Muscle layer of duodenum (tissue), 2 donors: ENCODE results near the gene RTBDN.

Experiments used
- H3K27ac ChIP-seq: one replicate; pipeline ENCODE4 v1.7.0; 2013; ENCODE audit warnings: mild to moderate bottlenecking, low read length
- H3K27me3 ChIP-seq: one replicate; pipeline ENCODE4 v1.7.0; 2013; ENCODE audit warnings: low read depth, mild to moderate bottlenecking, control low read depth, low read length
- H3K36me3 ChIP-seq, 2 donors: one replicate each; pipeline ENCODE4 v1.7.0; 2013; ENCODE audit warnings: low read length in 2 of 2, control low read depth in 1 of 2, mild to moderate bottlenecking in 1 of 2; ENCODE audit not compliant: insufficient read depth in 2 of 2, control insufficient read depth in 1 of 2
- H3K4me1 ChIP-seq, 2 donors: one replicate each; pipeline ENCODE4 v1.7.0; 2013; ENCODE audit warnings: low read length in 2 of 2, mild to moderate bottlenecking in 2 of 2, control low read depth in 1 of 2, moderate library complexity in 1 of 2; ENCODE audit not compliant: insufficient read depth in 2 of 2, control insufficient read depth in 1 of 2
- H3K4me3 ChIP-seq, 2 donors: one replicate each; pipeline ENCODE4 v1.7.0; 2013; ENCODE audit warnings: low read length in 2 of 2, low read depth in 1 of 2, mild to moderate bottlenecking in 1 of 2
- H3K9me3 ChIP-seq, 2 donors: one replicate each; pipeline ENCODE4 v1.7.0; 2013; ENCODE audit warnings: low read length in 2 of 2, control low read depth in 1 of 2, mild to moderate bottlenecking in 1 of 2; ENCODE audit not compliant: control insufficient read depth in 1 of 2
- donor health status: healthy.

Gene RTBDN

DNA sequence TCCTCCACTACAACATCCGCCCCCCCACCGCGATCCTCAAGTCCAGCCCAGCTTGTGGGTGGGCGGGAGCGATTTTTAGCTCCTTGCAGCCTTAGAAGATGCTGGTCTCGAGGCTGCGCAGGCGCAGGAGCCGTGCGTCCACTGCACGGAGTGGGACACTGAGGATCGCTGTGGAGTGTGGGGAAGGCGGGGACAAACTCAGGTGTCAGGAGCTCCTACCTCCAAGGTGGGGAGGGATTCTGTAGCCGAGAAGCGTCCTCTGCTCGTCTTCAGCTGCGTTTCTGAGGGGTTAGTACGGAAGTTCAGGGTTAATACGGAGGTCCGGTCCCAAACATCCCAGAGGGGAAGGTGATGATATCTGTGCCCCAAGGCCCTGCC, at the start of gene RTBDN:
RTBDN (minus strand) TSS at position 14 of the 378 bp plus-strand sequence. CDS start 4,600 bp downstream, outside the sequence.
- Histone ChIP-seq H3K4me3 (peak within 1 kb of the TSS in 1 of 2 donors; percentile 56), H3K4me1 (peaks cover 0 to 34% of the 10 kb centered on the region in 2 donors), H3K9me3 (no peaks in the 10 kb centered on the region), H3K27ac (no peak within 1 kb of the TSS), H3K27me3 (peaks cover 79% of the 10 kb centered on the region), H3K36me3 (no peaks in the 10 kb centered on the region)

GRCh38 chr19:12882589-12882988, 48.2 kb upstream of the RTBDN start:
- no peak overlapping the region for H3K4me3 ChIP-seq
- H3K36me3 ChIP-seq = peaks cover 0 to 11% of the 10 kb centered on the region in 2 donors
- no peak overlapping the region for H3K27ac ChIP-seq
- H3K4me1 ChIP-seq = peaks cover 0 to 24% of the 10 kb centered on the region in 2 donors
- H3K27me3 ChIP-seq = no peaks in the 10 kb centered on the region
- H3K9me3 ChIP-seq = peaks cover 0 to 5% of the 10 kb centered on the region in 2 donors

DNA sequence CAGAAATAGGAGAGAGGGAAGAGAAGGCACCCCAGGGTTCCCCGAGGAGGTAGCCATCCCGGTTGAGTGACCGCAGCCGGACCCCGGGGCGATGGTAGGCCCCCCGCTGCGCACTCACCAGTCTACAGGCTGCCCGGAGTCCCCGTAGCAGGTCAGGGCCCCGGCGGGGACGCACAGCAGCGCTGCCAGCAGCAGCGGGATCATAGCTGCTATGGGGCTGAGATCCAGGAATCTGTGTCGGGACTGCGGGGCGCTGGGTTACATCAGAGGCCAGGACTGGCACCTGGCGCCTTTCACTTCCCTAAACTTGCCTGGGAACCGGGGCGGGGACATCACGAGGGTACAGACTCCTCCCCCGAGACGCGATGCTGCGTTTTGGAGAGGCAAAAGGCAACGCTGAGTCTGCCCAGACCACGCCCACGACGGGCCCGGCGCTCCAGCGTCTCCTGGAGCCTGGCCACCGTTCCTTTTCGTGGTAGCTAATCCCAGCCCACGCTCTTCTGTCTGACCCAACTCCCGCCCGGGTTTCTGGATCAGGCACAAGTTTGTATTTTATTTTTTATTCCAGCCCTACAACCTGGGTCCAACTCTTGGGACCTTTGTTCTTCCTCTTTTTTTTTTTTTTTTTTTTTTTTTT, 46.9 kb upstream of the RTBDN start, which contains the start of gene DNASE2:
DNASE2 (minus strand) TSS at position 278 of the 637 bp plus-strand sequence; CDS start at position 204, 74 bp downstream.
- Histone ChIP-seq H3K27me3 (no peaks in the 10 kb centered on the region), H3K4me3 (peak within 1 kb of the TSS; percentile 74 to 79), H3K4me1 (peaks cover 0 to 24% of the 10 kb centered on the region in 2 donors), H3K27ac (peak within 1 kb of the TSS; percentile 51), H3K36me3 (peaks cover 0 to 21% of the 10 kb centered on the region in 2 donors), H3K9me3 (peaks cover 0 to 5% of the 10 kb centered on the region in 2 donors)

- Histone ChIP-seq H3K27me3 (no peaks in the 10 kb centered on the region), H3K27ac (peak overlapping the region; percentile 51), H3K4me3 (peak overlapping the region; percentile 74 to 79), H3K36me3 (peaks cover 0 to 26% of the 10 kb centered on the region in 2 donors), H3K9me3 (peaks cover 0 to 5% of the 10 kb centered on the region in 2 donors), H3K4me1 (peaks cover 0 to 19% of the 10 kb centered on the region in 2 donors)
Observed at GRCh38 chr19:12880551-12881171, 46.3 kb upstream of the RTBDN start.

GRCh38 chr19:12875086-12875485, 40.7 kb upstream of the RTBDN start:
- no peaks in the 10 kb centered on the region for H3K9me3 ChIP-seq
- H3K4me3 ChIP-seq = no peak overlapping the region
- H3K27me3 ChIP-seq = no peaks in the 10 kb centered on the region
- H3K36me3 ChIP-seq = peaks cover 0 to 36% of the 10 kb centered on the region in 2 donors
- no peaks in the 10 kb centered on the region for H3K4me1 ChIP-seq
- no peak overlapping the region for H3K27ac ChIP-seq

- peaks cover 0 to 36% of the 10 kb centered on the region in 2 donors for H3K36me3 ChIP-seq
- no peak overlapping the region for H3K27ac ChIP-seq
- H3K9me3 ChIP-seq = no peaks in the 10 kb centered on the region
- H3K4me3 ChIP-seq = peak overlapping the region in 1 of 2 donors; percentile 40
- H3K27me3 ChIP-seq = no peaks in the 10 kb centered on the region
- no peaks in the 10 kb centered on the region for H3K4me1 ChIP-seq
Observed at GRCh38 chr19:12873891-12874745, 39.7 kb upstream of the RTBDN start.

DNA sequence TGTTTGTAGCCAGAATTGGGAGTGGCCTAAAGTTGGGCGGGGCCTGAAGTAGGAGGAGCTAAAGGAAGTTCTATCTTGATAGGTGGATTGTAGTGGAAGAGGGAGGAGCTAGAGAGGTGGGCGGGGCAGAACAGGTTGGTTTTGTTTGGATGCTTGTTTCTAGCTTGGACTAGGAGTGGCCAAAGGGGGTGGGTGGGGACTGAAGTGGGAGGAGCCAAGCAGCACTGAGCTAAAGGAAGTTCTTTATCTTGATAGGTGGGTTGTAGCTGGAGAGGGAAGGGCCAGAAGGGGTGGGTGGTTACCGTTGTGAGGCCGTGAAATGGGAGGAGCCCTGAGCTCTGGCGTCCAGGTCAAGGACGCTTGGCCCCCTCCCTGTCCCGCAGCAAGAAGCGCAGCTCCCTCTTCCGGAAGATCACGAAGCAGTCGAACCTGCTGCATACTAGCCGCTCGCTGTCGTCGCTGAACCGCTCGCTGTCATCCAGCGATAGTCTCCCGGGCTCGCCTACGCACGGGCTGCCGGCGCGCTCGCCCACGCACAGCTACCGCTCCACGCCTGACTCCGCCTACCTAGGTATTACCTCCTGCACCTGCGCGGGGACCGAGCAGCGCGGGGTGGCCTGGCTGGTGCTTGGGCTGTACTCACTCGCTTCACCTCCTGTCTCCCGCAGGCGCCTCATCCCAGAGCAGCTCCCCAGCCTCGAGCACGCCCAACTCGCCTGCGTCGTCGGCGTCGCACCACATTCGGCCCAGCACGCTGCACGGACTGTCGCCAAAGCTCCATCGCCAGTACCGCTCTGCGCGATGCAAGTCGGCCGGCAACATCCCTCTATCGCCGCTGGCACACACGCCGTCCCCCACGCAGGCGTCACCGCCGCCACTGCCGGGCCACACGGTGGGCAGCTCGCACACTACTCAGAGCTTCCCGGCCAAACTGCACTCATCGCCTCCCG, 38.8 kb upstream of the RTBDN start:
- Histone ChIP-seq H3K4me1 (no peaks in the 10 kb centered on the region), H3K4me3 (peak overlapping the region; percentile 21 to 40), H3K27ac (no peak overlapping the region), H3K36me3 (peaks cover 0 to 32% of the 10 kb centered on the region in 2 donors), H3K9me3 (no peaks in the 10 kb centered on the region), H3K27me3 (no peaks in the 10 kb centered on the region)

DNA sequence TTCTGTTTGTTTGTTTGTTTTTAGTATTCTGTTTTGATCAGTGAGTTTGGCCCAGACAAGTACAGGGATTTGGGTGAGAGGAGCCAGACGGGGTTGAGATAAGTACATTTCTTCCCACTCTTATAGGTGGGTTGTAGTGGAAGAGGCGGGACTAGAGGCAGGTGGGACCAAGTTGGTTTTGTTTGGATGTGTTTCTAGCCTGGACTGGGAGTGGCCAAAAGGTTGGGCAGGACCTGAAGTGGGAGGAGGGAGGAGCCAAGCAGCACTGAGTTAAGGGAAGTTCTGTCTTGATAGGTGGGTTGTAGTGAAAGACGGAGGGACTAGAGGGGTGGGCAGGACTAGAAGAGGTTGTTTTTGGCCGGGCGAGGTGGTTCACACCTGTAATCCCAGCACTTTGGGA, 37.9 kb upstream of the RTBDN start:
- Histone ChIP-seq H3K4me1 (peaks cover 0 to 6% of the 10 kb centered on the region in 2 donors), H3K27me3 (no peaks in the 10 kb centered on the region), H3K27ac (no peak overlapping the region), H3K4me3 (no peak overlapping the region), H3K9me3 (no peaks in the 10 kb centered on the region), H3K36me3 (peaks cover 0 to 25% of the 10 kb centered on the region in 2 donors)

DNA sequence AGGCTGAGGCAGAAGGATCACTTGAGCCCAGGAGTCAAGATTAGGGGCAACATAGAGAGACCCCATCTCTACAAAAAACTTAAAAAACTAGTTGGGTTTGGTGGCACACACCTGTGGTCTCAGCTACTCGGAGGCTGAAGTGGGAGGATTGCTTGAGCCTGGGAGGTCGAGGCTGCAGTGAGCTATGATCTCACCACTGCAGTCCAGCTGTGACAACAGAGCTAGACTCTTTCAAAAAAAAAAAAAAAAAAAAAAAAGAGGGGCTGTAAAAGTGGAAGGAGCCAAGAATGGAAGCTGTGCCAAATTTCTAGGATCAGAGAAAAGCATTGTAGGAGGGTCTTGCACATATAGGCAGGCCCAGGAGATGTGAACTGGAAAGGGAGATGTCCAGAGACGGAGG, 37.3 kb upstream of the RTBDN start:
- H3K9me3 ChIP-seq = no peaks in the 10 kb centered on the region
- H3K27me3 ChIP-seq = no peaks in the 10 kb centered on the region
- H3K27ac ChIP-seq = no peak overlapping the region
- H3K36me3 ChIP-seq = peaks cover 0 to 20% of the 10 kb centered on the region in 2 donors
- H3K4me3 ChIP-seq = no peak overlapping the region
- peaks cover 0 to 9% of the 10 kb centered on the region in 2 donors for H3K4me1 ChIP-seq

GRCh38 chr19:12868540-12869112, 34.2 kb upstream of the RTBDN start:
- peaks cover 0 to under 1% of the 10 kb centered on the region in 2 donors for H3K36me3 ChIP-seq
- no peaks in the 10 kb centered on the region for H3K9me3 ChIP-seq
- no peaks in the 10 kb centered on the region for H3K27me3 ChIP-seq
- H3K4me3 ChIP-seq = no peak overlapping the region
- H3K27ac ChIP-seq = no peak overlapping the region
- peaks cover 0 to 9% of the 10 kb centered on the region in 2 donors for H3K4me1 ChIP-seq
